ENCODE measurements around the gene ESR1. TPM values are rescaled to one million over a fixed set of nuclear protein-coding genes. Genes with fewer than 3 reads are reported as not detected.
A peak's percentile ranks its signal among the peaks of the same experiment; 100 is the strongest.

ESR1 gene
- total RNA-seq, 4 donors from 2014 or later, result 29.1 to 225 (median 141) TPM

DNA sequence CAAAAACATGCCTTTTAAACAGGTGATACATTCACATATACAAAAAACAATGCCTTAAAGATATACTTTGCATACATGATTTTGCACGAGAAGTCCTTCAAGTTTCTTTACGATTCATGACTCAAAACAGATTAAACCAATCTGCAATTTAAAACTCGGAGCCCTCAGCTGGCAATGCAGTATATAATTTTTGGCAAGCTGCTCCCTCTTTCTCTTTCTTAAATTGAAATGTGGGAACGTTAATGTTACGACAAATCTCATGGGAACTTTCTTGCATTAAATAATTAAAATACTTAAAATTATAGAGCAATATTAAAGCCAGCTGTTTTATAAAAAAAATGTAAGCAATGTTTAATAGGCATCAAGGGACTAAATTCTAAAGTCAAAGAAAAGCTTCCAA is 334.6 kb downstream of the ESR1 start:
- H3K27ac ChIP-seq, result peak overlapping the region in 1 of 2 donors; percentile 56
- intact Hi-C loops (cut with DNase I; ENCODE audit: low total_unique reads), result no loop called here
- no peaks in the 10 kb centered on the region for H3K4me1 ChIP-seq
- TF ChIP-seq POLR2A (IDR thresholded peaks at IDR 0.05), result no peak
- TF ChIP-seq, protein P1, sequence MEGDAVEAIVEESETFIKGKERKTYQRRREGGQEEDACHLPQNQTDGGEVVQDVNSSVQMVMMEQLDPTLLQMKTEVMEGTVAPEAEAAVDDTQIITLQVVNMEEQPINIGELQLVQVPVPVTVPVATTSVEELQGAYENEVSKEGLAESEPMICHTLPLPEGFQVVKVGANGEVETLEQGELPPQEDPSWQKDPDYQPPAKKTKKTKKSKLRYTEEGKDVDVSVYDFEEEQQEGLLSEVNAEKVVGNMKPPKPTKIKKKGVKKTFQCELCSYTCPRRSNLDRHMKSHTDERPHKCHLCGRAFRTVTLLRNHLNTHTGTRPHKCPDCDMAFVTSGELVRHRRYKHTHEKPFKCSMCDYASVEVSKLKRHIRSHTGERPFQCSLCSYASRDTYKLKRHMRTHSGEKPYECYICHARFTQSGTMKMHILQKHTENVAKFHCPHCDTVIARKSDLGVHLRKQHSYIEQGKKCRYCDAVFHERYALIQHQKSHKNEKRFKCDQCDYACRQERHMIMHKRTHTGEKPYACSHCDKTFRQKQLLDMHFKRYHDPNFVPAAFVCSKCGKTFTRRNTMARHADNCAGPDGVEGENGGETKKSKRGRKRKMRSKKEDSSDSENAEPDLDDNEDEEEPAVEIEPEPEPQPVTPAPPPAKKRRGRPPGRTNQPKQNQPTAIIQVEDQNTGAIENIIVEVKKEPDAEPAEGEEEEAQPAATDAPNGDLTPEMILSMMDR (IDR thresholded peaks at IDR 0.05), result no peak
- H3K36me3 ChIP-seq, result no peaks in the 10 kb centered on the region
- no peaks in the 10 kb centered on the region for H3K9me3 ChIP-seq
- no peak for DNase-seq
- H3K27me3 ChIP-seq, result no peaks in the 10 kb centered on the region
- no peak overlapping the region for H3K4me3 ChIP-seq

DNA sequence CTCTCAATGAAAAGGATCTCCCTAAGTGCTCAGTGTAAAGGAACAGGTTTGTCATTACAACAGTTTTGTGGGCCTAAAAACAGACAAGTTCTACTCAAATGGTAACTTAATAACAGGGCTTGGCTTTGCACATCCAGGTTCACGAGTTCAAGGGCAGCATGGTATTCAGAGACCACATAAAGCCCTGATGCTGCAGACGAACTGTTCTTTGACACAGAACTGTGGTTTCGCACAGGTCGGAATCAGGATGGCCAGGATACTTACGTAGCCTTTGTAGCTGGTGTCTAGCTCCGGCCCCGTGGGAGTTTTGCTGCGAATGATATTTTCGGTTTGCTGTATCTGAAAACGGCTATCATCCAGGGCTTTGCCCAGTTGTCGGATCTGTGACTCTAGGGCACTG is 335.9 kb downstream of the ESR1 start:
- TF ChIP-seq, protein P1 (IDR thresholded peaks at IDR 0.05), result no peak
- TF ChIP-seq POLR2A (IDR thresholded peaks at IDR 0.05), result no peak
- H3K4me3 ChIP-seq, result no peak overlapping the region
- no peaks in the 10 kb centered on the region for H3K27me3 ChIP-seq
- H3K36me3 ChIP-seq, result no peaks in the 10 kb centered on the region
- no peak for DNase-seq
- no peaks in the 10 kb centered on the region for H3K4me1 ChIP-seq
- peak overlapping the region; percentile 6 to 56 for H3K27ac ChIP-seq
- H3K9me3 ChIP-seq, result no peaks in the 10 kb centered on the region
- intact Hi-C loops (cut with DNase I; ENCODE audit: low total_unique reads), result no loop called here

GRCh38 chr6:152146385-152146784 is 338.9 kb downstream of the ESR1 start:
- H3K4me1 ChIP-seq, result no peaks in the 10 kb centered on the region

DNA sequence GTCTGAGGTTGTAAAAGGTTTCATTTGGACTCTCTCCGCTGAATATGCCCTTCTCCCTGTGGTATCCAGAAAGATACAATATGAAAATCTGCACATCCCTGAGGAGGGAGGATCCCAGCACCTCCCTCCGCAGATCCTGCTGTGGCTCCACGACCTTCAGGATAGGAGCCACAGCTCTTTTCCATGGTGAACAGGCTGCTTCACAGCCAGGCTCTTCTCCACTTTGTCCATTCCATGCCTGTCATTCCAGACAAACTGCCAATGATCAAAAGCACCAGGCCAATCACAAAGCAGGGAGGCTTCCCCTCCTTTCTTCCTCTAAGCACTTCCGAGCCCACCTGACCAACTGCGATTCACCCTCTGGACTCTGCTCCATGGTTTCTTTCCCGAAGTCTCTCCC is 339.8 kb downstream of the ESR1 start:
- H3K4me1 ChIP-seq, result no peaks in the 10 kb centered on the region
- H3K4me3 ChIP-seq, result no peak overlapping the region
- no peaks in the 10 kb centered on the region for H3K27me3 ChIP-seq
- DNase-seq, result no peak
- intact Hi-C loops (cut with DNase I; ENCODE audit: low total_unique reads), result no loop called here
- H3K9me3 ChIP-seq, result no peaks in the 10 kb centered on the region
- no peak overlapping the region for H3K27ac ChIP-seq
- TF ChIP-seq, protein P1 (IDR thresholded peaks at IDR 0.05), result no peak
- TF ChIP-seq POLR2A (IDR thresholded peaks at IDR 0.05), result no peak
- no peaks in the 10 kb centered on the region for H3K36me3 ChIP-seq

More at GRCh38 chr6:152146385-152146784, 338.9 kb downstream of the ESR1 start:
- DNase-seq, result no peak
- Histone ChIP-seq H3K9me3 (no peaks in the 10 kb centered on the region), H3K27ac (peak overlapping the region in 1 of 2 donors; percentile 12), H3K27me3 (no peaks in the 10 kb centered on the region), H3K4me3 (no peak overlapping the region), H3K36me3 (no peaks in the 10 kb centered on the region)
- intact Hi-C loops (cut with DNase I; ENCODE audit: low total_unique reads), result no loop called here
- TF ChIP-seq POLR2A (IDR thresholded peaks at IDR 0.05), result no peak
- TF ChIP-seq, protein P1 (IDR thresholded peaks at IDR 0.05), result no peak

DNA sequence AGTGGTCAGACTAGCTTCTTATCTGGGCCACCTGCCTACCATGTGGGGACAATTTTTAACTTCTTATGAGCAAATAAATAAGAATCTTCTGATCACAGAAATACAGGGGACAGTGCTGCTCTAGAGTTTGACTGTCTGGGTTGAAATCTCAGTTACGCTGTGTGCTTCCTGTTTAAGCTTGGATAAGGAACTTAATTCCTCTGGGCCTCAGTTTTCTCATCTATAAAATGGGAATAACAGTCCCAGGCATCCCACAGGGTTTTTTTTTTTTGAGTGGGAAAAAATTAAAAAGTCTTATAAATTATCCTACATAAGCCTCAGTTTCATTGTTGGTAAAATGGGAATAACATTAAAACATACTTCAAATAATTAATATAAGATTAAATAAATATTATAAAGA is 340.9 kb downstream of the ESR1 start:
- H3K27me3 ChIP-seq, result no peaks in the 10 kb centered on the region
- intact Hi-C loops (cut with DNase I; ENCODE audit: low total_unique reads), result no loop called here
- H3K4me1 ChIP-seq, result no peaks in the 10 kb centered on the region
- TF ChIP-seq, protein P1 (IDR thresholded peaks at IDR 0.05), result no peak
- TF ChIP-seq POLR2A (IDR thresholded peaks at IDR 0.05), result no peak
- no peaks in the 10 kb centered on the region for H3K36me3 ChIP-seq
- H3K4me3 ChIP-seq, result no peak overlapping the region
- no peak for DNase-seq
- H3K9me3 ChIP-seq, result no peaks in the 10 kb centered on the region
- H3K27ac ChIP-seq, result no peak overlapping the region

Data from uterus (tissue), 4 donors.